HCT116 (cell line): ENCODE measurements around the gene MYO1E. TPM values are rescaled to one million over a fixed set of nuclear protein-coding genes. Genes with fewer than 3 reads are reported as not detected.
"Not testable (repeated sequence)": the region's sequence is repeated elsewhere in the genome, so short reads cannot be mapped to it uniquely, and the experiment has no call there.

ENCODE experiments used
- ATAC-seq: fragments of 200-7000 bp; cut with Tn5 transposase; 2 replicates; pipeline ENCODE4 v1.9.1; 2020; ENCODE audit warnings: mild to moderate bottlenecking, moderate library complexity
- BruUV-seq: library from RNA; stranded (reverse); fragments of 400-500 nt; replicated peaks from 2 replicates; lab custom pipeline; 2021; lab: Mats Ljungman, UMichigan
- CTCF ChIA-PET: fragments of 300-600 bp; sonication (Branson Sonifier 250); formaldehyde crosslinking; loops from one replicate; lab custom pipeline; 2021; ENCODE audit warnings: antibody characterized with exemption; lab: Charles Lee
- POLR2A ChIA-PET: fragments of 300-600, 350-600 bp; sonication (Branson Sonifier 250); formaldehyde crosslinking; loops from one replicate; lab custom pipeline; 2021; ENCODE audit warnings: antibody characterized with exemption; lab: Charles Lee
- RAD21 ChIA-PET, 2 experiments: fragments of 300-600 bp; sonication (Branson Sonifier 250); formaldehyde crosslinking; loops; one replicate each; lab custom pipeline; 2023; ENCODE audit warnings: low total read pairs in 2 of 2; ENCODE audit not compliant: uncharacterized antibody in 2 of 2, unreplicated experiment in 2 of 2, low non-redundant PET in 1 of 2; lab: Charles Lee
- DNase-seq: peaks from one replicate; pipeline ENCODE4 v3.0.0-alpha.2; 2010; ENCODE audit warnings: low read depth, low spot score
- H2AFZ ChIP-seq: fragments of 200-600 bp; shearing (Covaris generic), sonication (generic); 2 replicates; pipeline ENCODE4 v1.6.1; 2017; ENCODE audit warnings: low read depth, mixed run types, mixed read lengths, antibody characterized with exemption, low read length; ENCODE audit not compliant: poor library complexity, severe bottlenecking
- H3K27ac ChIP-seq: 2 replicates; pipeline ENCODE4 v1.5.1; 2012; ENCODE audit warnings: low read depth, low read length
- H3K27me3 ChIP-seq: fragments of 200-600 bp; sonication (generic); 2 replicates; pipeline ENCODE4 v1.6.1; 2016; ENCODE audit warnings: mixed run types, low read length, mixed read lengths; ENCODE audit not compliant: insufficient read depth
- H3K36me3 ChIP-seq, 2 experiments: fragments of 200-500 bp in 1 of 2; fragments of 200-600 bp in 1 of 2; sonication (Bioruptor generic) in 1 of 2; sonication (generic) in 1 of 2; 2 replicates each; pipeline versions ENCODE4 v1.5.1 to v1.6.1; 2014 to 2016; ENCODE audit warnings: low read length in 2 of 2, inconsistent platforms in 1 of 2, mixed read lengths in 1 of 2, mixed run types in 1 of 2; ENCODE audit not compliant: insufficient read depth in 2 of 2, control insufficient read depth in 1 of 2
- H3K4me1 ChIP-seq, 2 experiments: fragments of 200-600 bp in 1 of 2; sonication (generic) in 1 of 2; 2 replicates each; pipeline versions ENCODE4 v1.5.1 to v1.6.1; 2012 to 2017; ENCODE audit warnings: low read length in 2 of 2, inconsistent platforms in 1 of 2, mild to moderate bottlenecking in 1 of 2, mixed read lengths in 1 of 2, mixed run types in 1 of 2, moderate library complexity in 1 of 2; ENCODE audit not compliant: insufficient read depth in 2 of 2, control insufficient read depth in 1 of 2
- H3K4me2 ChIP-seq: fragments of 200-600 bp; sonication (generic); 2 replicates; pipeline ENCODE4 v1.6.1; 2017; ENCODE audit warnings: mixed run types, low read length, mixed read lengths
- H3K4me3 ChIP-seq, 2 experiments: fragments of 200-600 bp in 1 of 2; sonication (generic) in 1 of 2; replicated peaks in 1 of 2; 2 replicates each; pipeline ENCODE4 v1.5.1; 2011 to 2016; ENCODE audit warnings: low read length in 2 of 2, control low read depth in 1 of 2, low read depth in 1 of 2, mild to moderate bottlenecking in 1 of 2, mixed read lengths in 1 of 2, mixed run types in 1 of 2
- H3K79me2 ChIP-seq: fragments of 200-600 bp; sonication (generic); 2 replicates; pipeline ENCODE4 v1.6.1; 2017; ENCODE audit warnings: mild to moderate bottlenecking, mixed run types, low read length, moderate library complexity, mixed read lengths; ENCODE audit not compliant: insufficient read depth
- H3K9ac ChIP-seq: fragments of 200-600 bp; sonication (generic); 2 replicates; pipeline ENCODE4 v1.6.1; 2016; ENCODE audit warnings: low read length, mixed read lengths
- H3K9me2 ChIP-seq: fragments of 200-600 bp; sonication (generic), shearing (Covaris generic); 2 replicates; pipeline ENCODE4 v1.6.1; 2017; ENCODE audit warnings: mixed run types, mild to moderate bottlenecking, moderate library complexity; ENCODE audit not compliant: insufficient read depth
- H3K9me3 ChIP-seq, 2 experiments: fragments of 200-500 bp in 1 of 2; fragments of 200-600 bp in 1 of 2; sonication (Bioruptor generic) in 1 of 2; sonication (generic) in 1 of 2; 2 replicates each; pipeline ENCODE4 v1.6.1; 2014 to 2017; ENCODE audit warnings: low read length in 2 of 2, mixed read lengths in 2 of 2, inconsistent platforms in 1 of 2, low read depth in 1 of 2, mild to moderate bottlenecking in 1 of 2, mixed run types in 1 of 2, moderate library complexity in 1 of 2; ENCODE audit not compliant: control insufficient read depth in 1 of 2, insufficient read depth in 1 of 2
- H4K20me1 ChIP-seq: fragments of 200-600 bp; sonication (generic), shearing (Covaris generic); 2 replicates; pipeline ENCODE4 v1.6.1; 2017; ENCODE audit warnings: mixed run types, mild to moderate bottlenecking, moderate library complexity; ENCODE audit not compliant: insufficient read depth
- CEBPB ChIP-seq: IDR thresholded peaks from 2 replicates; pipeline ENCODE4 v1.6.1; 2012; ENCODE audit warnings: low read depth
- ELF1 ChIP-seq: IDR thresholded peaks from 2 replicates; pipeline ENCODE4 v1.6.1; 2012; ENCODE audit warnings: low read depth, borderline replicate concordance
- EZH2 ChIP-seq: fragments of 200-600 bp; sonication (generic); IDR thresholded peaks from 2 replicates; pipeline ENCODE4 v1.6.1; 2017; ENCODE audit warnings: antibody characterized with exemption, mixed run types
- EZH2phosphoT487 ChIP-seq: fragments of 200-600 bp; IDR thresholded peaks from 2 replicates; pipeline ENCODE4 v1.6.1; 2018; ENCODE audit warnings: antibody characterized with exemption, borderline replicate concordance
- POLR2AphosphoS5 ChIP-seq: IDR thresholded peaks from 2 replicates; pipeline ENCODE4 v1.6.1; 2011; ENCODE audit warnings: mild to moderate bottlenecking, low read depth, low read length, moderate library complexity
- RAD21 ChIP-seq: IDR thresholded peaks from 2 replicates; pipeline ENCODE4 v1.6.1; 2012; ENCODE audit warnings: low read depth, mild to moderate bottlenecking
- SP1 ChIP-seq: IDR thresholded peaks from 2 replicates; pipeline ENCODE4 v1.6.1; 2012; ENCODE audit warnings: low read depth
- ZFX ChIP-seq: fragments of 450-650 bp; IDR thresholded peaks from 2 replicates; pipeline ENCODE4 v1.6.1; 2017
- ZNF274 ChIP-seq: fragments of 200-500 bp; sonication (Bioruptor generic); IDR thresholded peaks from 2 replicates; pipeline ENCODE4 v1.6.1; 2014; ENCODE audit warnings: mild to moderate bottlenecking, low read depth, low read length, inconsistent platforms
- intact Hi-C: fragments of 100-400 bp; cut with micrococcal nuclease; formaldehyde crosslinking; loops from 2 replicates; pipeline ENCODE4 v1.10.0; 2022
- total RNA-seq: library from RNA; stranded (reverse); gene quantifications from one replicate; pipeline ENCODE4 v1.2.1, GENCODE V29; 2021; ENCODE audit not compliant: unreplicated experiment
- TF ChIP-seq, protein P1 (sequence below), 3 experiments: fragments of 200-600 bp in 1 of 3; sonication (generic) in 1 of 3; IDR thresholded peaks in 2 of 3; conservative IDR thresholded peaks in 1 of 3; 2 replicates each; pipeline ENCODE4 v1.5.1; 2012 to 2017; ENCODE audit warnings: low read depth in 2 of 3, low read length in 2 of 3, antibody characterized with exemption in 1 of 3, borderline replicate concordance in 1 of 3, control low read depth in 1 of 3, mild to moderate bottlenecking in 1 of 3, mixed read lengths in 1 of 3, mixed run types in 1 of 3, moderate library complexity in 1 of 3; ENCODE audit not compliant: insufficient read depth in 1 of 3

The MYO1E gene
- total RNA-seq, 1 experiment from 2014 or later: 182 TPM

DNA sequence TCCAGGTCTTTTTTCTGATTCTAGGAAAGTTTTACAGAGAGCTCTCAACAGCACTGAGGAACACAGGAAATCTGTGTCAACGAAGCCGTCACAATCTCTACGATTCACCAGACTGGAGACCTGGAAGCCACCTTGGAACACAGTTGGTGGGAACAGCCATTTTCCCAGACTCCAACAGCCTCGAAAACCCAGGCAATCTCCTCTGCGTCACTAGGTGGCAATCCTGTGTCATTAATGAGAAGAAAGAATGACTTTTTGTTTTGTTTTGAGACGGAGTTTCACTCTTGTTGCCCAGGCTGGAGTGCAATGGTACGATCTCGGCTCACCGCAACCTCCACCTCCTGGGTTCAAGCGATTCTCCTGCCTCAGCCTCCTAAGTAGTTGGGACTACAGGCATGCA is 228.1 kb downstream of the MYO1E start:
- H3K4me2 ChIP-seq, CTCF ChIA-PET, BruUV-seq, H3K27me3 ChIP-seq, DNase-seq, H2AFZ ChIP-seq, intact Hi-C loops, H3K4me1 ChIP-seq, H3K79me2 ChIP-seq, H3K9me3 ChIP-seq, H3K27ac ChIP-seq, H3K9me2 ChIP-seq, H3K4me3 ChIP-seq, H3K36me3 ChIP-seq, H4K20me1 ChIP-seq, POLR2A ChIA-PET, H3K9ac ChIP-seq, RAD21 ChIA-PET: not testable (repeated sequence)
- TF ChIP-seq RAD21: peak; percentile 42
- TF ChIP-seq, protein P1, sequence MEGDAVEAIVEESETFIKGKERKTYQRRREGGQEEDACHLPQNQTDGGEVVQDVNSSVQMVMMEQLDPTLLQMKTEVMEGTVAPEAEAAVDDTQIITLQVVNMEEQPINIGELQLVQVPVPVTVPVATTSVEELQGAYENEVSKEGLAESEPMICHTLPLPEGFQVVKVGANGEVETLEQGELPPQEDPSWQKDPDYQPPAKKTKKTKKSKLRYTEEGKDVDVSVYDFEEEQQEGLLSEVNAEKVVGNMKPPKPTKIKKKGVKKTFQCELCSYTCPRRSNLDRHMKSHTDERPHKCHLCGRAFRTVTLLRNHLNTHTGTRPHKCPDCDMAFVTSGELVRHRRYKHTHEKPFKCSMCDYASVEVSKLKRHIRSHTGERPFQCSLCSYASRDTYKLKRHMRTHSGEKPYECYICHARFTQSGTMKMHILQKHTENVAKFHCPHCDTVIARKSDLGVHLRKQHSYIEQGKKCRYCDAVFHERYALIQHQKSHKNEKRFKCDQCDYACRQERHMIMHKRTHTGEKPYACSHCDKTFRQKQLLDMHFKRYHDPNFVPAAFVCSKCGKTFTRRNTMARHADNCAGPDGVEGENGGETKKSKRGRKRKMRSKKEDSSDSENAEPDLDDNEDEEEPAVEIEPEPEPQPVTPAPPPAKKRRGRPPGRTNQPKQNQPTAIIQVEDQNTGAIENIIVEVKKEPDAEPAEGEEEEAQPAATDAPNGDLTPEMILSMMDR (IDR thresholded peaks at IDR 0.05 in 2 of 3, conservative IDR thresholded peaks at IDR 0.05 in 1 of 3; ENCODE audit: borderline replicate concordance in 1 of 3, insufficient read depth in 1 of 3, low read depth in 2 of 3, low read length in 2 of 3): peak in 2 of 3 experiments; percentile 23 to 24; a peak in 2 of 6 replicates
- ATAC-seq: peak; percentile 50; the same call in 1 of the 2 replicates

DNA sequence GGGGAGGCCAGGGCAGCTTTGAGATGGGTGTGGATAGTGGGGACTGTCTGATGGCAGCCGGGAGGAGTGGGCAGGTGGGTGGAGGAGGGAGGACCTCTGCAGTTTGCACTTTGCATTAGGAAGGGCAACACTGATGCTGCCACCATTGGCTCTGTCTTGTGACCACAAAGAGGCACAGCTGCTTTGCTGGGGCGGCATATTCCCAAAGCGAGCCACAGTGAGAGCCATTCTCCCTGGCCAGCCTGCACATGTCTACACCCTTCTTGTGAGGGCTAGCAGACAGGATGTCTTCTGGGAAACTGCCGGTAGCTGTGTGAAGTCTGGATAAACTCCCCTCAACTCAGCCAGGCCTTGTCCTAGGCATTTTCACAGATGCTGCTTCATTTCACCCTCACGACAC is 229.4 kb downstream of the MYO1E start:
- POLR2A ChIA-PET: no interaction called here
- Histone ChIP-seq H3K9me3 (no peaks in the 10 kb centered on the region), H3K27ac (no peak overlapping the region), H3K79me2 (no peaks in the 10 kb centered on the region), H3K9me2 (no peaks in the 10 kb centered on the region), H3K36me3 (peaks cover 4 to 6% of the 10 kb centered on the region in 2 experiments; a peak in 2 of 4 replicates), H3K4me3 (no peak overlapping the region), H3K4me2 (no peak overlapping the region), H2AFZ (no peak overlapping the region), H3K9ac (no peak overlapping the region), H3K4me1 (peaks cover 0 to 6% of the 10 kb centered on the region in 2 experiments; a peak in 1 of 4 replicates), H4K20me1 (no peaks in the 10 kb centered on the region), H3K27me3 (no peaks in the 10 kb centered on the region)
- intact Hi-C loops: no loop called here
- no peak for ATAC-seq
- DNase-seq: no peak
- RAD21 ChIA-PET: no interaction called here
- no peak for TF ChIP-seq ZFX
- no peak for TF ChIP-seq ELF1
- no peak for TF ChIP-seq SP1
- TF ChIP-seq POLR2AphosphoS5: 0 out of 2 replicates have a peak, but pooled peaks have one; percentile 5
- TF ChIP-seq CEBPB: no peak
- no peak for TF ChIP-seq EZH2phosphoT487
- TF ChIP-seq EZH2: no peak
- no peak for TF ChIP-seq ZNF274
- BruUV-seq: no TSS peak
- CTCF ChIA-PET: no interaction called here
